HG02884 (cell line): Measurements from ENCODE around the gene NKIRAS2.
"Not testable (repeated sequence)": the region's sequence is repeated elsewhere in the genome, so short reads cannot be mapped to it uniquely, and the experiment has no call there.

ENCODE experiments used
- ATAC-seq: cut with Tn5 transposase; IDR thresholded peaks from one replicate; pipeline ENCODE4 v1.9.1; 2021; ENCODE audit warnings: mild to moderate bottlenecking, moderate library complexity; ENCODE audit not compliant: unreplicated experiment

NKIRAS2 gene

DNA sequence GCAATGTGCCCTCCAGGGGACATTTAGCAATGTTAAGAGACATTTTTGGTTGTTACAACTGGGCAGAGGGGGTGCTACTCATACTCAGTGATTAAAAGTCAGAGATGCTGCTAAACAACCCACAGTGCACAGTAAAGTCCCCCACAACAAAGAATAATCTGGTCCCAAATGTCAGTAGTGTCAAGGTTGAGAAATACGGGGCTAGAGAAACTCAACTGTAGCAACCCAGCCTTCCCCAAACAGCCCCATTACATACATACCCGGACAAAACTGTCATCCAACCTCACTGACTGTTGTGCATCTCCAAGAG, 23.1 kb upstream of the NKIRAS2 start:
- no peak for ATAC-seq

DNA sequence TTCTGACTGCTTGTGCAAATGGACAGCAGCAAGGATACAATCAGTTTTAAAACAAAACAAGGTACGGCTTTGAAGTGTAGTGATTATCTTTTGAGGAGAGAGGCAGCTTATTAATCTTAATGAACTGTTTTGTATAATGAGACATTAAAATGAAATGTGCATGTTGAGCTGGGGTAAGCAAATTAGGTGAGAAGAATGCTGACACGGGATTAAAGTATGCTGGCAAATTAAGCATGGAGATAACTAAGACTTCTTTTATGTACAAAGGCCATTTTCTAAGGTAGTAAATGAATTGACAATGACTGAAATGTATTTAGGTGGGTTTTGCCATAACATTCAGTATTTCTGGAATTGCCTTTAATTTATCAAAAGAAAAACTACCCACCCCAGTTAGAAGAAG, 21.4 kb upstream of the NKIRAS2 start:
- no peak for ATAC-seq

DNA sequence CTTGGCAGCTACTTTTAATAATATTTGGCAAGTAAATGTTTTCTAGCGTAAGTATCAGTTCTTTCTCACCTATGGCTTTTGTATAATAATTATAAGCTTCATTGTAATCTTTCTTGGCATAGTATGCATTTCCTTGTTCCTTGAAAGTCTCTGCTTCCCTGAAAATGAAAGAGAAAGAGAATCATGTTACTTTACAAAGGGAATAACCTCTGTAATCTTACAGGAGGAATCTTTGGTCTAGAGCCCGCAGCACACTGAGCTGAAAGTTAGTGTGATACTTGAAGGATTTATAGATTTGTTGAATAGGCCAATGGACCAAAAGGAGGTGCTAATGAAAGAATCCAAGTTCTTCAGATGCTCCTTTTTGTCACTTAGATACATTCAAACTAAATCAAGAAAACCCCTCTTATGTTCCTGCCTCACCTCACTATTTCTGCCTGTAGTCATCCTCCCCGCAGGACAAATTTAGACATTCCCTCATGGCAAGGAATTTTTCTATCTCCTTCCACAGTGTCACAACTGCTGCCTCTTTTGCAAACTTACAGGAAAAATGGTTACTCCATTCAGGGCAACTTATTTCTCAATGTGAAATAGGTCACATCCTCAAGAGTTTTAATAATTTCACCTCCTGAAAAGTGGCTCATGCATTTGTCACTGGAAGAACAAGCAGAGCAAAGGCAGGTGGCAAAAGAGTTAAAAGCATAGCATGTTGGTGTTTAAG, 19.3 kb upstream of the NKIRAS2 start:
- ATAC-seq, result no peak

DNA sequence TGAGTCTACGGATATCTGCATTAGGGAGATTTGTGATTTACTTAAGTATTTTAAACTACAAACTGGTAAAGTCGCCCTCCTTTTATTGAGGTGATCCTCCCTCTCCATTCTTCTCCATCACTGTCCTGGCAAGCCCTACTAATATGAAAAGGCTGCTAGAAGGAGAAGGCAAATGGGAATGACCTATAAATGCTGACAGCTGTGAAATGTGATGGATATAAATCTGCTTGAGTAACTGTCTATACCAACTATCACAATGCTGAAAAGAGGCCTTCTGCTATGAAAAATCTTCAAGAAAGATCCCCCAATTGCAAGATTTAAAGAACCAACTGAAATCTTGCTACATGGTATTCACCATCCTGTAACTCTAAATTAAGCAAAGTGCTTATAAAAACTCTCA, 18.2 kb upstream of the NKIRAS2 start:
- no peak for ATAC-seq

DNA sequence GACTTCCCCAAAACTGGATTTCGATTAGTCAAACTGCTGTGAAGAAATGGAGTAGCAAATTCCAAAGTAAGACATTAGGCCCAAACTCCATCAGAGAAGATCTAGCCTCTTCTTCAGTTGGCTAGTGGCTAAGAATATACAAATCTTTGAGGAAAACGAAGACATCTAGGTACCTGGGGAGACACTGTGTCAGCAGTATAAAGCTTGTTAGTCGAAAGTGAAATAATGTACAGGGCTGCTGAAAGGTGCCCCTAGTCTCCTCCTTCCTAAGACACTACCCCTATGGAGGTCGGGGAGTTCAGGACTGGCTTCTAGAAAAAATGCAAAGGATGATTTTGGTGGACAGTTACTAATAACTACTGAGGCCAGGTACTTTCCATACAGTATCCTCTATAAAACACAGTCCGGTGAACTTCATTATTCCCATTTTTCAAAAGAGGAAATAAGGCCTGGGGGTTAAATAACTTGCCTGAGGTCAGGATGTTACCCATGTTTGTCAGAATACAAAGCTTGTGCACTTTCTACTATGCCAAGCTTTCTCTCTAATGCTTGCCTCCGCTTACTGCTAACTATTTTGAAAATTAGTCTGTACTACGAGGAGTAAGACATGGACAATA, 17.6 kb upstream of the NKIRAS2 start:
- no peak for ATAC-seq

DNA sequence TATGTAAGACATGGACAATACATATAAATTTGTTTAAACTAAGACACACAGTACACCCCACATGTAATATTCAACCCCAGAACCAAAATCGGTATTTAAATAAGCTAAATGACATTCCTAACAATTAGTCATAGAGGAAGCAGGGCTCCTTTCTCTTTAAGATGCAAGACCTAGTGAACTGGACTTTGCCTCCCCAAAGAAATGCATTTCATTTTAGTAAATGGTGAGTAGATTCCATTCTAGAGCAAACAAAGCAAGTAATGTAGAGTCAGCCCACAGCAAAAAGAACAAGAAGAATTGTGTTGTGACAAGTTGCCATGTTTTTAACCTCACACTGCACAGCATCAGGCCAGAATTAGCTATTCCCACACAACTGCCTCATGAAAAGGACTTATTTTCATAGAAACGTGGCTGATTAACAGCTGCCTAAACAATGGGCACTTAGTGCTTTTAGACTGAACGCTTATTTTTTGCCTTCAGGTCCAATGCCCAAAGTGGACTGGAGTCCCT, 17.0 kb upstream of the NKIRAS2 start:
- ATAC-seq, result no peak

DNA sequence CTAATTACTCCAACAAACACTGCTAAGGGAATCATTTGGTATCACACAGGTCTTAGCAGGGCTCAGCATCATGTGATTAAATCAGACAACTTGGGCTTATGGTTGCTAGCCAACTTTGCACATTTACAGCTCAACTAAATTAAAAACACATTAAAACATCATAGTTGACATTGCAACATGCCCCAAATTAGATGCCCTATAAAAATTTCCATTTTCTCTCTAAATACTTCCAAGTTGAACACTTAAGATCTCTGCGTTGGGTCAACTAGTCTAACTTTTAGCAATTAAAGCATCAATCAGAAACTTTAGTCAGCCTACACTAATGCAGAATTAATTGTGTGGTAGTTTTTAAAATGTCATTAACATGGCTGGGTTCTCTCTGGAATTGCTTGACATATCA, 14.7 kb upstream of the NKIRAS2 start:
- ATAC-seq, result no peak

DNA sequence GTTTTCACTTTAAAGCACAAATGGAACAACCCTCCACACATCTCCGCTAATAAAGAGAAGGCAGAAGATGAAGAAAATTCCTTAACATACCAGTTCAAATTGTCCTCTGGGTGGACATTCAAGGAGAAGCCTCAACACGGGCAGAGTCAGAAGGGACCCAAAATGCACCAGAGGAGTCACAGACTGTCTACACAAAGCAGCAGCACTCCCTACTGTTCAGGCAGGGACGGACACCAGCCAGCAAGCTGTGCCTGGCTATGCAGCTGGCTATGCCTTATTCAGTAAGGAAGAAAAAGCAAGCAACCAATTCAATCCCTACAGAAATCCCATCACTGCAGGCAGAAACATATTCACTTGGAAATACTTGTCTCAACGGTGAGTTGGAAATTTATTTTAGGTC, 10.7 kb upstream of the NKIRAS2 start:
- no peak for ATAC-seq

DNA sequence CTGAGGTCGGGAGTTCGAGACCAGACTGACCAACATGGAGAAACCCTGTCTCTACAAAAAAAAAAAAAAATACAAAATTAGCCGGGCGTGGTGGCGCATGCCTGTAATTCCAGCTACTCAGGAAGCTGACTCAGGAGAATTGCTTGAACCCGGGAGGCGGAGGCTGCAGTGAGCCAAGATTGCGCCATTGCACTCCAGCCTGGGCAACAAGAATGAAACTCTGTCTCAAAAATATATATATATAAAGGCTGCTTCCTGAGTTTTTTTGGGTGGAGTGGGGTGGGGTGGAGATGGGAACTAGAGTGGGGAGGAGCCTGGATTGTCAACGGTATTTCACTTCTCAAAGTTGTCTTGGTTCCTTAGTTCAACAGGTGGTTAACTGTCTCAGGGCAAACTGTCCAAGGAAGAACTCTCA, 9.6 kb upstream of the NKIRAS2 start:
- not testable (repeated sequence) for ATAC-seq

DNA sequence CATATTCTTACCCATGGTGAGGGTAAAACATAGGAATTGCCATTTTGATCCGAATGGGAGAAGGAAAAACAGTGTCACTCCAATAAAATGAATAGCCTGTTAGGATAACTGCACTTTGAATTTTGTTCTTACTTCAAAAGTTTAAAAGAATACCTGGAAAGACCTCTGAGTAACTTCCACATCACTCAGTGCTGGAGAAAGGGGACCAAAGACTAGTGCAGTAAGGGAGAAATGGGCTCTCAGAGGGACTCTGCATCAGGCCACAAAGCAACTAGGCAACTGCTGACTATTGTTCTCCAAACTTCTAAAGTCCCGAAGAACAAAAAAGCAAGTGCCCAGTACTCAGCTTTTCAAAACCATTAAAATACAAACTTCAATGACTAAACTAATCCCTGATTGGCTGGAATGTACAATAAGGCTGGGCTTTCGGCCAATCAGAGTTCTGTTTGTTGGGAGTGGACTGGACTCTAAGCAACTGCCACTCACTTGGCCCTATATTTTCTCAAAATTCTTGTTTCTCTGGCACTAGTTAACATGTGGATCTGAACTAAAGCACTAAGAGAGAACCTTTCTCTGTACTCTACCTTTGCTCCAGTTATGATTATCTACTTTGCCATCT, 8.9 kb upstream of the NKIRAS2 start:
- ATAC-seq, result no peak

DNA sequence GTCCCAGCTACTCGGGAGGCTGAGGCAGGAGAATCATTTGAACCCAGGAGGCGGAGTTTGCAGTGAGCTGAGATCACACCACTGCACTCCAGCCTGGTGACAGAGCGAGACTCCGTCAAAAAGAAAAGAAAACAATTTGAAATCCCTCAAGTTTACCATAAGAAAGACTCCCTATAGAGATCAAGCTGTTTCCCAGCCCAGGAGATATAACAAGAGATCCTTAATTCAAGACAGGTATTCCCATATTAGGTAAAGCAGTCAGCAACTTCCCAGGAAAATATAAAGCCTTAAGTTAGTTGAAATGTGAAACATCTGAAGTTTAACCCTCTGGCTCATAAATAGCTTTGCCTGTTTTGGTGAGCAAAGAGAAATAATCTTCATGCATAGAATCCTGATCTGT, 7.5 kb upstream of the NKIRAS2 start:
- not testable (repeated sequence) for ATAC-seq

DNA sequence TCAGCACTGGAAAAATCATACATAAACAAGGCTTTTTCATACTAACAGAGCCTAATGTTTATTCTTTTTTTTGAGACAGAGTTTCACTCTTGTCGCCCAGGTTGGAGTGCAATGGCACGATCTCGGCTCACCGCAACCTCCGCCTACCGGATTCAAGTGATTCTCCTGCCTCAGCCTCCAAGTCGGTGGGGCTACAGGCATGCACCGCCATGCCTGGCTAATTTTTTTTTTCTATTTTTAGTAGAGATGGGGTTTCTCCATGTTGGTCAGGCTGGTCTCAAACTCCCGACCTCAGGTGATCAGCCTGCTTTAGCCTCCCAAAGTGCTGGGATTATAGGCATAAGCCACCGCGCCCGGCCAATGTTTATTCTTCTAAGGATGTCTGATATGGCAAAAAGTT, 6.2 kb upstream of the NKIRAS2 start:
- ATAC-seq, result not testable (repeated sequence)

DNA sequence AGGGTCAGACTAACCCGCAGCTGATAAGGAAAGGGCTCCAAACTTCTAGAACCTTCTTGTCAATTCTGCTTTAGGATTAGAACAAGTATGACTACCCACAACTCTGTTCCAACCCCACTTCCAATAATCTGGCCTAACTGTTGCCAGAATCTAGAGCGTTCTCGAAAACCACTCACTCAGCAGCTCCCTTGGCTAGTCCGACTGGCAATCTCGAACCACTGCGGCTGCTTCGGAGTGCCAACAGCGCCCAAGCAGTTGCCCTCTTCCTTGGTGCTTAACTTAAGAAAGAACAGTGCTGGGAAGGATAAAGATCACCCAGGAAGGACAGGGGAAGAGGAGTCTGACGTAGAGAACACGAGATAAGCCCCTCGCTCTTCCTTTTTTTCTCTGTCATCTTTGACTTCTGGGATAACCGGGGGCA, 3.5 kb upstream of the NKIRAS2 start:
- ATAC-seq, result no peak

DNA sequence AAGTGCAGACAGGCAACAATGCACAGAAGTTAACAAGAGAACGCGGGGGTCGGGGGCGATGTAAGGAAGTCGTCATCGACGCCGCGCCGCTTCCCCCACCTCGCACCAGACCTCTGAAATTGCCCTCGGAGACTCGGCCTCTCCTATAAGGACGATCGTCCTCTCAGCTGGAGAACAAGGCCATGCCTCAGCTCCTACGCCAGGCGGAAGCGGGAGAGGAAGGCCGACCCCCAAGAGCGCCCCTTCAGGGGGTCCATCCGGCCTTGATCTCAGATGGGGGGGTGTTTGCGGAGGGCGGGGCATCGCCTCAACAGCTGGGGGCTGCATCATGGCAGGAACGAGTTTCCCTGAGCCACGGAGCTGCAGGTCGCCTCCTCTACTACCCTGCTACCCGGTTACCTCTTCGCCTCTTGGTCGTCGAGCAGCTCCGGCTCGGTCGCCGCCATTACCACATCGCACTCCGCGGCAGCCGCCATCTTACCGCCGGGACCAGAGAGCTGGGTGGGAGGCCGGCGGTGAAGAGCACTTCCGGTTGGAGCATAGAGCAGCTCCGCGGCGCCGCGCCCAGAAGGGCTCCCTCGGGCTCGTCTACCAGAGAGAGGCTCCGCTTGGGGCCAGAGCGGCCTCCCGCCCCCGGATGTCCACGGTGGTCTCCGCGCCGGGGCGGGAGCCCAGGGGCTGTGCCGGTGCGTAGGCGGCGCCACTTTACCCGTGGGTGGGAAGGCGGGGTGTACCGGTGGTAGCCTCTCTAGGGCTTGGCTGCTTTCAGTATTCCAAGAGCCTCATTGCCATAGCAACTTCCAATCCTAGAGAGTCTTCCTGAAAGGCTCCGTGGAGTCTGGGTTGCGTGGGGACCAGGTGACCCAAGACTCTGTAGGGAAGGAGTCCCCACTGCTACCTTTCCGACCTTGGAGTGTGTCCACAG, 2.7 kb upstream of the NKIRAS2 start, which contains the start of gene DNAJC7:
Gene DNAJC7 (minus strand): TSS at position 499 of the 925 bp plus-strand sequence. CDS start 23 bp downstream, at position 476.
- peak; percentile 68 for ATAC-seq

DNA sequence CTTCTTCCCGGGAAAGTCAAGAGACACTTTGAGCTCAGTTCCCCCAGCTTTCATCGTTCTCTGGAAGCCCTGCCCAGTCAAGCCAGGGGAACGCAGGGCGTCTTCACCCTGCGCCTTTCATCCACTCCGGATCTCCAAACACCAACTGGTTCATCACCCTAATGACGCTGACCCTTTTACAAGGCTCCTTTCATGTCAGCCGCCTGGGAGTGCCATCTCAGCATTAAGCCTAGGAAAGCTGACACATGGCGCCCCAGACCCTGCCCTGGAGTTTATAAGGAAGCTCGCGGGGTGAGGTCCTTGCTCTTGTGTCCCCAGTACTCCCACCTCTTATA, 2.1 kb upstream of the NKIRAS2 start:
- ATAC-seq, result peak; percentile 7

DNA sequence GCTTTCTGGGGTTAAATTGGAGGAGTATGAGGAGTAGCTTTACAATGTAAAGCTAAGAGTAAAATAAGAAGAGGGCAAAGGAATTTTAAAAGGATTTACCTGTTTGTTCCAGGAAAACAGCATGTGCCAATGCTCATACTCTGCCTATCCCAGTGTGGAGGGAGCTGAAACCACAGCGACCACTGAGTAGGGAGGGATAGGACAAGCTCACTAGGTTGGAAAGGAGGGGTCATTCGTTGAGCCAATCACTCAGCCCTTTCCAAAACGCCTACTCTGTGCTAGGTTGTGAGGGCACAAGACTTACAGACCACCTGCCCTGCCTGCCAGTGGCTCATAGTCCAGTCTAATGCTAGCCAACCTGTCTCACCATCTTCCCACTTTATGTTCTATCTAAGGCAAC, 1.6 kb upstream of the NKIRAS2 start:
- no peak for ATAC-seq

DNA sequence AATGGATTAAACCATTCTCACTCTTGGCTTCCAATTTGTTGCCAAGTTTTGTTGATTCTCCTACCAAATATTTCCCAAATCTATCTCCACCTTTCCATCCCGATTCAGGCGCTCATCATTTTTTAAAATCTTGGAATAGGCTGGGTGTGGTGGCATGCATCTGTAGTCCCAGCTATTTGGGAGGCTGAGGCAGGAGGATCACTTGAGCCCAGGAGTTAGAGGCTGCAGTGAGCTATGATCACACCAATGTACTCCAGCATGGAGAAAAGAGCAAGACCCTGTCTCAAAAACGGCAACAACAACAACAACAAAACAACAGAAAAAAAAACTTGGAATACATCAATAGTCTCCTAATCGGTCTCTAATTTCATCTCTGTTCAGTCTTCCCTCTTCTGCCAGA, 902 bp upstream of the NKIRAS2 start:
- no peak for ATAC-seq

DNA sequence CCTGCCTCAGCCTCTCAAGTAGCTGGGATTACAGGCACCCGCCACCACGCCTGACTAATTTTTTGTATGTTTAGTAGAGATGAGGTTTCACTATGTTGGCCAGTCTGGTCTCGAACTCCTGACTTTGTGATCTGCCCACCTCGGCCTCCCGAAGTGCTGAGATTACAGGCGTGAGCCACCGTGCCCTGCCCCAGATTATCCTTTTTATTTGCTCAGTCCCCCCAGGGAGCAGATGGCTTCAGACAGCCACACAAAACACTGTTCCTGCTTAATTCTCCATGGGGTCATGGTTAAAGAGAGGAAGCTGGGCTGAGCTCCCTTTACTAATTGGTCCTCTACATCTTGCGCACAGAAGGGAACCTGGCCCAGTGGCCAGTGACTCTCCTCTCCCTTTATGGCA, 955 bp downstream of the NKIRAS2 start:
- ATAC-seq, result not testable (repeated sequence)

DNA sequence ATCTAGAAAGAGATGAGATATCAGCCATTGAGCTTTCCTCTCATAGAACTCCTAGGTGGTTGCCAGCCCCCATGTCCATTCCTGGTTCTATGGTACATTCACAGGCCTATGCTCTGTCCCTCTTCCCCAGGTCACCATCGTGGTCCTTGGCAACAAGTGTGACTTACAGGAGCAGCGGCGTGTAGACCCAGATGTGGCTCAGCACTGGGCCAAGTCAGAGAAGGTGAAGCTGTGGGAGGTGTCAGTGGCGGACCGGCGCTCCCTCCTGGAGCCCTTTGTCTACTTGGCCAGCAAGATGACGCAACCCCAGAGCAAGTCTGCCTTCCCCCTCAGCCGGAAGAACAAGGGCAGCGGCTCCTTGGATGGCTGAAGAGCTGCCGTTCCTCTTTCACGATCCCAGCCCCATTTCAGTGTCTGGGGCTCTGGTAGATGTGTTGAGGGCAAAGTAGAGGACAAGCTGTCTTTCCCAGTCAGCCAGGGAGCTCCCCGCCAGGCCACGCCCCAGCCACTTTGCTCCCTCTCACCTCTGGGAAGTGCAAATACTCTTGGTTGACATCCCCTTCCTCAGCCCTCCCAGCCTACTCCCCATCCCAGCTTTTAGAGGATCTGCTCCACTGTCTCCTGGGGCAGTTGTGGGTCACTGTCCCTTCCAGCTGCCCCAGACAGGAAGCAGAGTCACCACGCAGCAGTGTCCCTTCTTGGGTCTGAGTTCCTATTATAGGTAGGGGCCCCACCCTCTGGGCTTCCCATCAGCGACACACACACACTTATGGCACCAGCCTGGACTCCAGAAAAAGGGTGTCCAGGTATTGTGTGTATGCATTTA, 3.8 kb downstream of the NKIRAS2 start:
- ATAC-seq, result no peak

DNA sequence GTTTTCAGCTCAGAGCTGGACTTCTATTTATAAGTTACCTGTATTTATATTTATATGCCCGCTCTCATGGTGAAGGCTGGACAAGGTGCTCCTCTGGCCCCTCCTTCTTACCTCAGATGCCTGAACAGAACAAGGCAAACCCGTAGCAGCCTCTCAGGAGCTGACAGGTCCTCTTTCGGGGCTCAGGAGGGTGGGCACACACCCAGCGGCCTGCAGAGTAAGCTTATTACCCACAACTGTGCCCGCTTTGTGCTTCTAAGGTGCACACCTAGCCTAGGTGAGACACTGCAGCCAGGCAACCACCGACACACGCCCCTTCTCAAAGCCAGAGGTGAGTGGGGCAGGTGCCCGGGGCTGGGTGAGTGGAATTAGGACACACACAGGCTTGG, 5.3 kb downstream of the NKIRAS2 start:
- ATAC-seq, result no peak
